Cerebellar cortex (tissue), 1 donor: ENCODE results near the gene PTPMT1.

Experiments
- DNase-seq: peaks from one replicate; pipeline ENCODE4 v3.0.0-alpha.2; 2015; ENCODE audit warnings: low spot score

Gene PTPMT1

DNA sequence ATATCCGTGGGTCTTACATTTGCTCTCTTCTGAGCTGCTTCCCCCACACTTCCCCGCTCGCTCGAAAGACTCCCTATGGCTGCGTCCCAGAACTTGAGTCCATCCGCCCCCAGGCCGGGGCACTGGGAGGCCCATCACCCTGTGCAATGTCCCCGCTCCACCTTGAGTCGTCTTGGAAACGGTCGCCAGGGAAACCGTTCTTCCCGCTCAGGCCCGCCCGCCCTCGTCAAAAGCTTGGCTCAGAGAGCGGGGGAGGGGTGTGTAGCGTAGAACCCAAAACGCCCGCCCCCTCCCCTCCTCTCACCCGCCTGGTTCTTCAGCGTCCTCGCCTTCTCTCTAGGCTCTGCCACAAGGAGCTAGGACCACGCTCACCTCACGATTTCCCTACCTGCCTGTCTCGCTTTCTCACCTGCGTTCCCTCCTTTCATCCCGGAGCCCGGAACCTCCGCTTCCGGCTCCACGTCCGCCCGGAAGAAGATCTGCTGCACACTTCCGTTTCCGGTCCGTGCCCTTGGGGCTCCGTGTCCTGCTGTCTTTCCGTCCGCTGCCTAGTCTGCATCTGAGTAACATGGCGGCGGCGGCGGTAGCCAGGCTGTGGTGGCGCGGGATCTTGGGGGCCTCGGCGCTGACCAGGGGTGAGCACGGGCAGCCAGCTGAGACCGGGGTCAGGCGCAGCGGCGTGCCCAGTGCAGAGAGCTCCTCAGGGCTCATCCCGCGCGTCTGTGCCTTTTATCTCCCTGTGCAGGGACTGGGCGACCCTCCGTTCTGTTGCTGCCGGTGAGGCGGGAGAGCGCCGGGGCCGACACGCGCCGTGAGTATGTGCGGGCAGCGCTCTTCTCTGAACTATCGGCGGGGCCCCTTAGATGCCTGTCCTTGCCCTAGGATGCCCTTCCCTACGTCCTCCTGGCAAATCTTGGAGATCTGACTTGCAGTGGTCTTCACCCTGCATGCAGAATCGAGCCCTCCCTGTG is 13.4 kb downstream of the PTPMT1 start, which contains the start of the genes KBTBD4 and NDUFS3:
Gene KBTBD4 (minus strand): TSS at position 447 of the 971 bp plus-strand sequence. CDS start 19 bp downstream, at position 428.
Gene NDUFS3 (plus strand): TSS at position 551 of the 971 bp plus-strand sequence. CDS start 18 bp downstream, at position 569.
- peak; percentile 93 for DNase-seq

DNA sequence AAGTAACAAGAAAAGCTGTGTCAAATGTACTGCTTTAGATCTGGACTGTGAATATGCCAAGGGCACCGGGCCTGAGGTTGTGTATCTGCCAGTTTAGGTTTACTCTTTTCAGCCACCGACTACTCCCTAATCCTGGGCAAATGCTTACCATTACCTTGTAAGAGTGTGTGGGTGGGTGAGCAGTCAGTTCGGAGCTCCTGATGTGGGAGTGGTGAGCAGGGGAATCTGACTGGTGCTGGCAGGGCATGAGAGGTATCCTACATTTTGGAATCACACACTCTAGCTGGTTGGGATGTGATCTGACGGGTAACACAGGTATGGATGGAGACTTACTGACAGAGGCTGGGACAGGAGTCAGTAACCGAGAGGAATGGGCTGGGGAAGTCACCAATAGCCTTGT is 18.4 kb downstream of the PTPMT1 start:
- DNase-seq, result no peak

DNA sequence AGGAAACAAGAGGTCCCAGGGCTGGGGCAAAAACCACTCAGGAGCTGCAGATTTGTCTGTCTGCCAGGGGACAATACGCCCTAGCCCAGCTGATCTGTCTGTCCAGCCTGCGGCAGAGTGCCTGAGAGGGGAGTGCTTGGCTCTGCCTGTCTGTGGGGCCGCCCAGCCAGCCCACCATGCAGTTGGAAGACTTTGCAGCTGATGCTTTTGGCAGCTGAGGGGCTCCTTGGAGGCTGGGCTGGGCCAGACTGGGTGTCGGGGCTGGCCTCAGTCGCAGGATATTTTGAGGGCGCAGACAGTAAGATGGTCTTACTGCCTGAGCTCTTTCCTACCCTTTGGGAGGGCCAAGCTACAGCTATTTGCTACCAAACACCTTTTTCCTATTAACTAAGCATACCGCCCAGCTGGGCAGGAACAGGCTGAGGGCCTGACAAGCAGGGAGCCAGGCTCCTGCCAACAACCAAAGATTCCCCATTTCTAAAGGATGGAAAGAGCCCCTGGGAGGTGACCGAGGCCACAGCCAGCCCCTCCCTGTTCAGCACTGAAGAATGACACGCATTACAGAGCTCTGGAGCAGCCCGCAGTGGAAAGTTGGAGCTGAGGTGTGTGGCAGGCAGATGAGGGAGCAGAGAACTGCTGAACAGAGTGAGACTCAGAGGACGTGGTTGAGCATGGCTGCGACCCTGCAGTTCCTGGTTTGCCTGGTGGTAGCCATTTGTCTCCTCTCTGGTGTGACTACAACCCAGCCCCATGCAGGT is 20.9 kb downstream of the PTPMT1 start, which contains the start of gene FAM180B:
Gene FAM180B (plus strand): TSS at position 581 of the 758 bp plus-strand sequence. CDS start 91 bp downstream, at position 672.
- DNase-seq, result peak; percentile 51

DNA sequence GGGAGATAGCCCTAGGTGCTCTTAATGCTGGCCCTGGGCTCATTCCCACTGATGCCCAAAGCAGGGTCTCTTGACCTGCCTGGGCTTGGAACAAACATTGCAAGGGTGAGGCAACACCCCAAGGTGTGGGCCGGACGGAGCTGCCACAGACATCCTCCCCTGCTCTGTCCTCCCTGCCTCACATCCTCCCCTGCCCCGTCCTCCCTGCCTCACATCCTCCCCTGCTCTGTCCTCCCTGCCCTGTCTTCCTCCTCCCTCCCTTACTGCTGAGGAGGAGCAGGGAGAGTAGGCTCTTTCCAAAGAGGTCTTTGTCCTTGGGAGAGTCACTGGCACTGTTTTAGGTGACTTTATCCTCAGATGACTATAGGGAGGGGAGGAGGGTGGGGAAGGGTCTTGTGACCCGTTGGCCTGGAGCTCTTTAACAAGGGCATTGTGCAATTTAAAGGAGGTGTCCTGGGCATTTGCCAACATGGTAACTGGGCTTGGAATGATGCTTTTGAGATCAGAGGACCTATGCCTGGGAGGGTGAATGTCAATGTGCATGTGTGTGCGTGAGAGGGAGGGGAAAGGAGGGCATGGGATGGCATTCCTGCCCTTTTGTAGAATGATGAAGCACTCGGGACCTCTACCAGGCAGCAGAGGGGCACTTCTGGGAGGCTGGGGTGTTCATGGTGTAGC is 21.8 kb downstream of the PTPMT1 start:
- no peak for DNase-seq

DNA sequence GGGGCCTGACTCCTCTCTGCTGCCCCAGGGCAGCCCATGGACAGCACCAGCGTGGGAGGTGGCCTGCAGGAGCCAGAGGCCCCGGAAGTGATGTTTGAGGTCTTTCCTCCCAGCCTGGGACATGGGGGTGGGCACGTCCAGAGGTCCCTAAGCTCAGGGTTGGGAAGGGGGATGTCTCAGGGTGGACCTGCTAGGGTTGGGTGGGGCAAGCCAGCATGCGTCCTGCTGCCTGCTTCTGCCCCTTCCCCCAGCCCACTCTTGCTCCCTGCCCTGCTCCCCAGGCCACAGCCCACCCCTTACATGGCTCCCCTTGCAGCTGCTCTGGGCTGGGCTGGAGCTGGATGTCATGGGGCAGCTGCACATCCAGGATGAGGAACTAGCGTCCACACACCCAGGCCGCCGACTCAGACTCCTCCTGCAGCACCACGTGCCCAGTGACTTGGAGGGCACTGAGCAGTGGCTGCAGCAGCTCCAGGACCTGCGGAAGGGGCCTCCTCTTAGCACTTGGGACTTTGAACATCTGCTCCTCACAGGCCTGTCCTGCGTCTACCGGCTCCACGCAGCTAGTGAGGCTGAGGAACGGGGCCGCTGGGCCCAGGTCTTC is 22.4 kb downstream of the PTPMT1 start:
- DNase-seq, result no peak

DNA sequence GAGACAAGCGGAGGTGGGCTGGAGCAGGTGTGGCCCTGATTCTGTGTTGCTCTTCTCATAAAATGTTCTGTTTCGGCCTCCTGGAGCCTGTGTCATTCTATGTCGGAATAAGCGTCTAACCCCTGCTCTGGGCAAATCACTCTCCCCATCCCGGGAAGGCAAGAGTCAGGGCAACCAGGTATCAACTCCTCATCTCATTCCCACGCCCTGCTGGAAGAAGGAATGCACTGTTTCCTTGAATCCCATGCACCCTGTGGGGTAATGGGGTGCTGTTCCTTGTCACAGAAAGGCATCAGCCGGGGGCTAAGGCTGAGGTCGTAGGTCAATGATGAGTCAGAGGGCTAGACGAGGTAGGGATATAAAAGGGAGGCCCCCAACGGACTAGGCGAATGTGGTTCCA is 23.7 kb downstream of the PTPMT1 start:
- DNase-seq, result no peak

DNA sequence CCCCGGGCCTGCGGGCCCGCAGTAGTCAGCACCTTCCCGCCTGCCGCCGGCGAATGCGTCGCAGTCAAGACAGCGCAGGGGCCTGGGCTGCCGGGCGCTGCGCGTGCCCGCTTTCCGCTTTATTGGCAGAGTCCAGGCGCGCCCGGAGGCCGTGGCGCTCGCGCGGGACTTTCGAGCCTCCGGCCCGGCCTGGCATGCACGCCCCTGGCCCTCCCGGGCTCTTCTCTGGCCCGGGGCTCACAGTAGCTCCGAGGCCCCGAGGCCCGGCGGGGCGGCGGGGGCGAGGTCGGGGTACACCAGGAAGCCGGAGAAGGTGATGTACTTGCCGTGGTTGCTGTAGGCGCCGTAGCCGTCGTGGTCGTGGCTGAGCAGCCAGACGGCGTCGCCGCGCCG is 24.2 kb downstream of the PTPMT1 start:
- no peak for DNase-seq

DNA sequence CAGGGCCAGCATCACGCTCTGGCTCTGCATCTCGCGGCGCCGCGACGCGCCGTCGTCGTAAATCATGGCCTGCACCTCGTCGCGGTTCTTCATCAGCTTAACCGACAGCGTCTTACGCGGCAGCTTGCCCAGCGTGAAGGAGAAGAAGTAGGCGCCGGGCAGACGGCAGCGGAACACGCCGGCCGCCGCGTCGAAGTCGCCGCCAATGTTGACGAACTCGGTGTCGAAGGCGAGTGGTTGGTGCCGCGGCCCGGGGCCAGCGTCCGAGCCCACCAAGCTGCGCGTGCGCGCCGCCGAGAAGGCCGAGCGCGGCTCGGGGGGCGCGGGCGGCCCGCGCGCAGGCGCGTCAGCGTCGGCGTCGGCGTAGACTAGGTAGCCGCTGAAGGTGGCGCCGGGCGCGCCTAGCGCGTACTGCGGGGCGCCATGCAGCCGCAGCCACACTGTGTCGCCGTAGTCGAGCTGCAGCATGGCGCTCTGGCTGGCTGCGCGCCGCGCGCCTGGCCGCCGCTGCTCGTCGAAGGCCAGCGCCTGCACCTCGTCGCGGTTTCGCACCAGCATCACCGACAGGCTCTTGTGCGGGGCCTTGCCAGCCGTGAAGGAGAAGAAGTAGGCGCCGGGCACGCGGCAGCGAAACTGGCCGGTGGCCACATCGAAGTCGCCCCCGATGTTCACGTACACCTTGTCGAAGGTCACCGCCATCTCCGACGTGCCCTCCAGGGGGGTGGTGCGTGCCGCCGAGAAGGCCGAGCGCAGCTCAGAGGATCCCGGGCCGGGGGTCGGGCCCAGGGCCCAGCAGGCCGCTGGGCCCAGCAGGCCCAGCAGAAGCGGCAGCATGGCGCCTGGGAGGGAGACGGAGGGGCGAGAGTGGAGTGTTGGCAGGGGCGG is 24.8 kb downstream of the PTPMT1 start:
- no peak for DNase-seq

DNA sequence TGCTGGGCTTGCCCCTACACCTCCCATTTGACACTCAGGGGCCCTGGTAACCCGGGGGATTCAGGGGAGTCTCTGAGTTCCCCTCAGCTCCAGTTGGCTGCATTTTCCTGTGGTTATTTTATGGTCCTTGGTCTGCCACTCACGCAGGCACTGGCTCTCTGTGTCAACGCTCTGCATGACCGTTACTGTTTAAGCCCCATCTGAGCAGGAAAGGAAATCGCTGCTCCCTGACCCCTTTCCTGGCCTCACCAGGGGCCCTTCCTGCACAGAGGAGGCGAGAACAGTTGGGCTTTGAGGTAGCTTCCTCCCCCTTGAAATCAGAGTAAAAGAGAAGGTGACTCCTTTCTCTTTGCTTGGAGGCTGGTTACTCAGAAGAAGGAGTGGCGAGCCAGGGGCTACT is 26.4 kb downstream of the PTPMT1 start:
- DNase-seq, result no peak

DNA sequence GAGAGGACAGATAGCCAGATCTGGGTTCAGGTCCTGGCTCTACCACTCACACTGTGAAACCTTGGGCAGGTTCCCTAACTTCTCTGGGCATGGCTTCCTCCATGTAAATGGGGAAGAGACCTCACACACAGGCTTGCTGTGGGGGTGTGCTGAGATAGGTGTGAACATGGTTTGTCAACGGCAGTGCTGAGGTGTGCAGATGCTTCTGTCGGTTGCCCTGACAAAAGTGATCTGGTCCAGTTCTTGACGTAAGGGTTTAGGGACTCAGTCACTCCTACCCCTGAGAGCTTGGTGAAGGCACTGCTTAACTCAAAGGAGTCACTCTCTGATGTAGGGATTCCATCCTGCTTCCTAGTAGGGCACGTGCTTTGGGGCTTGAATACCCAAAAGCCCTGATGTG is 26.9 kb downstream of the PTPMT1 start:
- DNase-seq, result no peak

DNA sequence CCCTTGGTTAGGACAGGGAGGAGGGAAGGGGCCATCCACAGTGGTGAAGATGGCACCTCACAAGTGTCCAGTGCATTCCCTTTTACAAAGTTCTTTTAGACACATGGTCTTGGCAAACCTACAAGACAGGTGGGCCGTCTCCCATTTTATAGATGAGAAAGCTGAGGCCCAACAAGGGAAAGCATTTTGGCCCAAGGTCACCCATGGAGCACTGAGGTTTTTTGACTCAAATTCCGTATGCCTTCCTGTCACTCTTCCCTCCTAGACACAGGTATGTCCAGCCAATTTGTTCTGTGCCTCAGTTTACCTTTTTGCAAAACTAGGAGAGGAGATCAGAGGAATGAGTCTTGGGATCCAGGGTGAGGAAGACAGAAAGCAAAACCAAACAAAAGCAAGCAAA is 27.6 kb downstream of the PTPMT1 start:
- no peak for DNase-seq

DNA sequence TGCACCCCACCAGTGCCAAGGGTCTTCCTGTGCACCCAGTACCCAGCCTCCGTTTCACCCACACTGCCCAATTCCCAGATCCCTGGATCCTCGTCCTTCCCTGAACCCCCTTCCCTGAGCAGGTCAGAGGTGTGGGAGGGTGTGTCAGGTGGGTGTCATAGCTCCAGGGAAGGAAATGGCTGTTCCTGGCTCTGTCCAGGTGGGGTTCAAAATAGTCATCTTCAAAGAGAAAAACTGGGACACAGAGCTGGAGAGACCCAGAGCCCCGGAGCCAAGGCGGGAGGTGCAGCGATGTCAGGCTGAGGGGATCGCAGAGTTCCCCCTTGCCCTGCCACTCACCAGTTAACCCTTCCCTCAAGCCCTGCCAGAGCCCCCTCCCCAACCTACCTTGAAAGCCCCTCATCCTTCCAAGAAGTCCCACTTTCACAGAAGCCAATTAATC is 28.1 kb downstream of the PTPMT1 start:
- DNase-seq, result peak; percentile 42

DNA sequence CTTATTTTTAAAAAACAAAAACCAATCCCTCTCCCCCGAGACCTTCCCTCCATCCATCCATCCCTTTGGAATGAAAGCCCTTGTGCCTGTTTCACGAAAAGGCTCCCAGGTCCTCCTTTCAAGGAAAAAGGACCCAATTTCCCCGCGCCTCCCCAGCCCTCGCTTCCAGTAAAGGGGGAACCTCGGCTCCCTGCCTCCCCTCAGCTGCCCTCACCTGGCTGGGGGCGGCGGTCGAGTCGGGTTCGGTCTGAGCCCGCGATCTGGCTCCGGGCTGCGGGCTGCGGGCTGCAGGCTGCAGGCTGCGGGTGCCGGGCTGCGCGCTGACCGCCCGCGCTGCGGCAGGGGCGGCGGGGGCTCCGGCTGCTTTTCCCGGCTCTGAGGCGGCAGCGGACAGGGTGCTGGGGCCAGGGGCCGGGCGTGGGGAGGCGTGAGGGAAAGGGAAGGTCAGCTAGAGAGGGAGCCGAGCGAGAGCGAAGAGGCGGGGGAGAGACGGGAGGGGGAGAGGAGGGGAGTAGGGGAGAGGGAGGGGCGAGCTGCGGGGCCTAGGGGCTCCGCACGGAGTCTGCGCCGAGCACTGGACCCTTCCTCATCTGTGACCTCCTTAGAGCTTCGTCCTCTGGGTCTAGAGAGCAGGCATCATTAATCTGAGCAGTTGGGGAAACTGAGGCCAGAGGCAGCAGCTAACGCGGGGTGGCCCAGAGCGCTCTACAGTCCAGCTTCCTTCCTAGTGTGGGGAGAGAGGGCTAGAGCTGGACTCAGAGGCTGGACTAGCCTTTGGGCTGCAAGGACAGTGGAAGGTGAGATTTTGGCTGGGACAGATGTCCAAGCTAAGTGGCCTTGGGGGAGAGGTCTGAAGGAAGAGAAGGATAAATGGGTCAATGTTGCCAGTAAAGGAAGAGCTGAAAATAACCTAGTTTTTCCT is 28.8 kb downstream of the PTPMT1 start, which contains the start of gene C1QTNF4:
Gene C1QTNF4 (minus strand): TSS at position 478 of the 922 bp plus-strand sequence. CDS start 3,601 bp downstream, outside the sequence.
- DNase-seq, result peak; percentile 38

DNA sequence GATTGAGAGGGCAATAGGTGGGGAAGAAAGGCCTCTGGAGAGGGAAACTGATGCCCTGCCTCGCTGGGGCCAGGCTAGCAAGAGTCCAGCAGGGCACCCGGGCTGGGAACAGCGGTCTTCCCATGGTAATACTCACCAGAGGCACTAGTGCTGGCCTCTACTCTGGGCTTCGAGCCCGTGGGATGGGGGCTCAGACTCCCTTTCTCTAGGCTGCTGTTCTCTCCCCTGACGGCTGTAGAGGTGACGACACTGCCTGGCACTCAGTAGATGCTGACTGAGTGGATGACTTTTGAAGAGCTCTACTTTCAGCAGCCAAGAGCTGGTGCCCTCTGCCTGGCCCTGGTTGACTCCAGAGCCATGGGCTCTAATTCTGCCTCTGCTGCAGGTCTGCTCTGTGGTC is 29.6 kb downstream of the PTPMT1 start:
- DNase-seq, result no peak

DNA sequence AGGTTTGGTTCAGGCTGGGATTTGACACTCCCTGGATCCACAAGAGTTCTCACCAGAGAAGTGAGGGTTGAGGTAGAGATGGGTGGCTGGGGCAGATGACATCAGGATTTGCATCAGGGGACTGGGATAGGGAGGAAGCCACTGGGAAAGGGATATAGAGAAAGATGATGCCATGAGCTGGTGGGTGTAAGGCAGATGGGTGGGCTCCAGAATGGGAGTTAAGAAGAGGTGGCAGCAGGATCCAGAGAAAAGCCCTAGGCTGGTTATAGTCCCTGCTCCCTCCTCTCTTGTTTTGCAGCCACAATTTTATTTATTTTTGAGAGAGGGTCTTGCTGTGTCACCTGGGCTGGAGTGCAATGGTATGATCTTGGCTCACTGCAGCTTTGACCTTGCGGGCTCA is 30.6 kb downstream of the PTPMT1 start:
- DNase-seq, result no peak

DNA sequence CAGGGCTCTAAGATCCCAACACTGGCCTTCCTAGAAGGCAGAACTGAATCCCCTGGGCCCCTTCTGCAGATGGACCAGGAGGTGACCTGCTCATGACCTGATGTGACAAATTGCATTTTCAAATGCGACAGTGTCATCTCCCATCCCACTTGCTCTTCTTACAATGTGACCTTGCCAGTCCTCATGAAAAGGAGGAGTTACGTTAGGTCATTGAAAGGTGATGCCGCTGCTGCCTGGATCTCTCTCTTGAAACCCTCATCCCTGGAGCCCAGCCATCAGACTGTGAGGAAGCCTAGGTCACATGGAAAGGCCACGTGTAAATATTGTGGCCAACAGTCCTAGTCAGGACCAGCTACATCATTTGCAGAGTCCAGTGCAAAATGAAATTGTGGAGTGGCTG is 34.5 kb downstream of the PTPMT1 start:
- DNase-seq, result no peak

DNA sequence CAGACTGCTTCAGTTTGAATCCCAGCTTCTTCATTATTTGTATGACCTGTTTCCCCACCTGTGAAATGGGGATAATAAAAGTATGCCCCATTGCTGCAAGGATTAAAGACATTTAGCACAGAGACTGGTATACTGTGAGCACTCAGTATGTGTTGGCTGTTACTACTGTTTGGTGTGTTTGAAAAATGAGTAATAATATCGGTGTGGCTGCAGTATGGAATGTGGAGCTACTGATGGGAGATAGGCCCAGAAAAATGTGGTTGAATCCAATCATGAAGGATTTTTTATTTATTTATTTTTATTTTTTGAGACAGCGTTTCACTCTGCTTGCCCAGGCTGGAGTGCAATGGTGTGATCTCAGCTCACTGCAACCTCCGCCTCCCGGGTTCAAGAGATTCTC is 37.9 kb downstream of the PTPMT1 start:
- DNase-seq, result no peak

DNA sequence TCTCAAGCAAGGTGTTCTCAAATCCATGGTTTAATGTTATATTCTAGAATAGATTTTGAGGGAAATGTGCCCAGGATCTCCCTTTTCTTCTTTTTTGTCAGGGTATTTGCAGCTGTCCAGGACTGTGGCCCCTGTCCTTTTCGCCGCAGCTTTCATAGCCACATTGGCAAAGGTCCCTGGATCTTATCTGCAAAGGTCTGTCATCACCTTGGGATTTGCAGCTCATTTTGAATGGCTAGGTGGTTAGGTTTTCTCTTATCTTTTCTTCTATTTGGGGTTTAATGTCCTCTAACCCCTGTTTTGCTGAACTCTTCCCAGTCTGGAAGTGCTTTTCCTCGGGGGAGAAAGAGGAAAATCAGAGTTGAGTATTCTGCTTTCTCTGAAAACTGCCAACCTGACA is 40.5 kb downstream of the PTPMT1 start:
- DNase-seq, result no peak

DNA sequence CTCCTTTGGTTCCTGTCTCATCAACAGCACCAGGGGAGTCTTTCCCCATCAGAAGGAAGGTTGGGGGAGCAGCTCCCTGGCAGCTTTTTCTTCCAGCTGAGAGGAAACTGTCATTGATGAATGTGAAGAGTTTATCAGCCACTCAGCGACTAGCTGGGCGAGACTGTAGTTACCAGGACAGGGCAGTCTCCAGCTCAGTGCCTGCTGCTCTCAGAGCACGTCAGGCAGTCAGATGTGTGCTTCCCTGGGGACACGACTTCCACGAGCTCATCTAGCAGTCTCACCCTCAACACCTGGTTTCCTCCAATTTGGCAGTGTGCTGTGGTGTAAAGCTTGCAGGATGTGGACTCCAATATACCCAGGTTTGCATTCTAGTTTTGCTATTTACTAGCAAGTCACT is 41.3 kb downstream of the PTPMT1 start:
- no peak for DNase-seq
